Measurements from ENCODE around the gene PPEF1.

The PPEF1 gene

GRCh38 chrX:18707426-18708049 is at the start of gene PPEF1:
PPEF1 (plus strand) TSS chrX:18707645; CDS start chrX:18707781, 136 bp downstream.
- no peak for DNase-seq (ENCODE audit: low read depth)
- no peak for TF ChIP-seq CTCF (IDR thresholded peaks at IDR 0.05; ENCODE audit: control insufficient read depth, insufficient read depth, low read depth, low read length, missing control alignments)
- H3K4me3 ChIP-seq (ENCODE audit: control insufficient read depth, low read depth, low read length), result no peak within 1 kb of the TSS

- H3K4me3 ChIP-seq (ENCODE audit: control insufficient read depth, low read depth, low read length), result no peak overlapping the region
- no peak for TF ChIP-seq CTCF (IDR thresholded peaks at IDR 0.05; ENCODE audit: control insufficient read depth, insufficient read depth, low read depth, low read length, missing control alignments)
These were observed 46.2 kb upstream of the PPEF1 start for GRCh38 chrX:18661273-18661672.

GRCh38 chrX:18664947-18665346 is 42.5 kb upstream of the PPEF1 start:
- no peak for TF ChIP-seq CTCF (IDR thresholded peaks at IDR 0.05; ENCODE audit: control insufficient read depth, insufficient read depth, low read depth, low read length, missing control alignments)
- H3K4me3 ChIP-seq (ENCODE audit: control insufficient read depth, low read depth, low read length), result no peak overlapping the region
- no peak for DNase-seq (ENCODE audit: low read depth)

More at GRCh38 chrX:18661273-18661672, 46.2 kb upstream of the PPEF1 start:
- no peak for DNase-seq (ENCODE audit: low read depth)

- no peak for DNase-seq (ENCODE audit: low read depth)
- no peak overlapping the region for H3K4me3 ChIP-seq (ENCODE audit: control insufficient read depth, low read depth, low read length)
- TF ChIP-seq CTCF (IDR thresholded peaks at IDR 0.05; ENCODE audit: control insufficient read depth, insufficient read depth, low read depth, low read length, missing control alignments), result no peak
These were observed 40.8 kb upstream of the PPEF1 start for GRCh38 chrX:18666614-18667013.

- DNase-seq (ENCODE audit: low read depth), result no peak
- no peak for TF ChIP-seq CTCF (IDR thresholded peaks at IDR 0.05; ENCODE audit: control insufficient read depth, insufficient read depth, low read depth, low read length, missing control alignments)
- H3K4me3 ChIP-seq (ENCODE audit: control insufficient read depth, low read depth, low read length), result no peak overlapping the region
These were observed 39.2 kb upstream of the PPEF1 start for GRCh38 chrX:18668071-18668835.

GRCh38 chrX:18672008-18672407 is 35.4 kb upstream of the PPEF1 start, which contains the start of gene RS1:
RS1 (minus strand) TSS chrX:18672108; CDS start chrX:18672068, 40 bp downstream.
- H3K4me3 ChIP-seq (ENCODE audit: control insufficient read depth, low read depth, low read length), result no peak within 1 kb of the TSS
- no peak for DNase-seq (ENCODE audit: low read depth)
- TF ChIP-seq CTCF (IDR thresholded peaks at IDR 0.05; ENCODE audit: control insufficient read depth, insufficient read depth, low read depth, low read length, missing control alignments), result no peak
